HS-5 (cell line): ENCODE data around the gene PRPH2.
A peak's percentile ranks its signal among the peaks of the same experiment; 100 is the strongest.

ENCODE experiments used
- DNase-seq: peaks from one replicate; pipeline ENCODE4 v3.0.0-alpha.2; 2012; ENCODE audit warnings: low read depth

PRPH2 gene

GRCh38 chr6:42722497-42722896 lies at the start of gene PRPH2:
TSS of gene PRPH2 (minus strand) at chr6:42722597. CDS start at chr6:42722334, 263 bp downstream.
- no peak for DNase-seq

DNA sequence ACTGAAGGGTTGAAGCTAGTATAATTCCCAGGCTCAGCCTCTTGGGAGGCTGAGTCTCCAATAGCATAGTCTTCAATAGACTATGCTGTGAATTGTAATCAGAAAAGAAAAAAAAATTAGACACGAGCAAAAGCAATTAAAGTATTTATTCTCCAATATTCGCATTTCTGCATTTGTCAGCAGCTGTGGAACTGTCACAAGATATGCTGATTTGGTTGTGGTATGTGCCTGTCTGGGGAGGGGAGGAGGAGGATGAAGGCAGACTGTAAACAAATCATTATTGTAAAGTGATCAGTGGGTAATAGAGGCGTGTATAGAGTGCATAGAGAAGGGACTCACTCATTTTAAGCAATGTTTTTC lies 49.3 kb upstream of the PRPH2 start:
- DNase-seq = no peak

- DNase-seq = no peak
These were observed 47.4 kb upstream of the PRPH2 start for GRCh38 chr6:42769836-42770235.

DNA sequence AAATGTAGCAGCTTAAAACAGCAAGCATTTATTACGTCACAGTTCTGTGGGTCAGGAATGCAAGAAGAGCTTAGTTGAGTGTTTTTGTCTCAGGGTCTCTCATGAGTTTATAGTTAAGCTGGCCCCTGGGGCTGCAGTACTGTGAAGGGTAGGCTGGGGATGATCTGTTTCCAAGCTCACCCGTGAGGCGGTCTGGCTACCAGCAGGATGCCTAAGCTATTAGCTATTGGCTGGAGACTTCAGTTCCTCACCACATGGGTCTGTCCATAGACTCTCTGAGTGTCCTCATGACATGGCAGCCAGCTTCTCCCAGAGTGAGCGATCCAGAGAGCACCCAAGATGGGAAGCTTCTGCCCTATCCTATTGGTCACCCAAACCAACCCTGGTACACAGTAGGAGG lies 46.7 kb upstream of the PRPH2 start:
- no peak for DNase-seq

- DNase-seq = peak; percentile 86
These were observed 43.8 kb upstream of the PRPH2 start for GRCh38 chr6:42766163-42766670.

DNA sequence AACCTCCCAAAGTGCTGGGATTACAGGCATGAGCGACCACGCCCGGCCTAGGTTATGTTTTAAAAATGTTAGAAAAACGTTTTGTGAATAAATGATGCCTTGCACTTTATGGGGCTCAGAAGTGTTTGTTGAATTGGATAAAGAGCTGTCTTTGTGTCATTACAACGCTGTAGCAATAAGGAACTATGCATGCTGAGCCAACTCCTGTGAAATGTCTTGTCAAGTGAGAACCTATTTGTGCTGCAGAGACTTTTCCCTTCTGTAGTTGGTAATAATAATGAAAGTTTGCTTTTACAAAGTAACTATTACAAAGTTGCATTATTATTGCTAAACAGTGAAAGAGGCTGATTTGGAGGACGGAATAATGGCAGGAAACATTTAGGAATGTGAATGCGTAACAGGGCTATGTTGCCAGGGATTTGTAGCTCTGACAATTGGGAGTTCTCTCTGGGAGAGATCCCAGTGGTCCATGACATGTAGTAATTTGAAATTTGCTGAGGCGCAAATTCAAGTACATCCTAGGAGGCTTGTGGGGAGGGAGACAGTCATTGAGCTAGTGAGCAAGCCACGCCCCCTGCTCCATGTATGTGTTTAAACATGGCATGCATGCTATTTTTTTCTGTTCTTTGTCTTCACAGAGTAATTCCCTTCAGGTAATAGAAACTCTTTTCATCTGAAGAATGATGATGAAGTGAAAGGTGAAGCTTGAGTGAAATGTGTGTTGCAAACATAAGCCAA lies 42.7 kb upstream of the PRPH2 start:
- no peak for DNase-seq

GRCh38 chr6:42762950-42763349 lies 40.6 kb upstream of the PRPH2 start:
- no peak for DNase-seq

DNA sequence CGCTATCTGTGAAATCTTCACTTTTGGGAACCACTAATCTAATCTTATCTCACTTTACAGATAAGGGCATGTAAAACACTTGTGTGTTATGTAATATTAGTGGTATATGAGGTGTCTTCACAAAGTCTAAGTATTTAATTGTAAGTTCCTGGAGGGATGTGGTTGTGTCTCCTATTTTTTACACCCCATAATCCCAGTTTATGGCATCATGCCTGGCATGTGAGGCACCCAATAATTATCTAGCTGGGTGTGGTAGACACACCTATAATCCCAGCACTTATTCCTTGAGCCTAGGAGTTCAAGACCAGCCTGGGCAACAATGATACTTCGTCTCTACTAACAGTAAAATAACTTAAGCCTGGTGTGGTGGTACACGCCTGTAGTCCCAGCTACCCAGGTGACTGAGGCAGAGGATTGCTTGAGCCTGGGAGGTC lies 40.0 kb upstream of the PRPH2 start:
- DNase-seq = no peak

- DNase-seq = no peak
These were observed 39.1 kb upstream of the PRPH2 start for GRCh38 chr6:42761287-42762067.

GRCh38 chr6:42758756-42759430 lies 36.5 kb upstream of the PRPH2 start:
- no peak for DNase-seq

DNA sequence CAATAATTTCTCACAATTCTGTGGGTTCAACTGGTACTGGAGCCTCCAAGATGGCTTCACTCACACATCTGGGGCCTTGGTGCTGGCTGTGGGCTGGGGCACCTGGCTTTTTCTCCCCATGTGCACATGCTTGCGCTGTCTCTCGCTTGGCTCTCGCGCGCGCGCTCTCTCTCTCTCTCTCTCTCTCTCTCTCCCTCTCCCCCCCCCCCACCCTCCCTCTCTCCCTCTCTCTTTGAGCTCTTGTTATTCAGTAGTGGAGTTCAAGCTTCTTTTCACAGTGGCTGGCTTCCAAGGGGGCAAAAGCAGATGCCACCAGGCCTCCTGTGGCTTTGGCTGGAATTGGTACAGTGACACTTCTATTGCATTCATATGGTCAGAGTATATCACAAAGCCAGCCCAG lies 34.3 kb upstream of the PRPH2 start:
- DNase-seq = no peak

DNA sequence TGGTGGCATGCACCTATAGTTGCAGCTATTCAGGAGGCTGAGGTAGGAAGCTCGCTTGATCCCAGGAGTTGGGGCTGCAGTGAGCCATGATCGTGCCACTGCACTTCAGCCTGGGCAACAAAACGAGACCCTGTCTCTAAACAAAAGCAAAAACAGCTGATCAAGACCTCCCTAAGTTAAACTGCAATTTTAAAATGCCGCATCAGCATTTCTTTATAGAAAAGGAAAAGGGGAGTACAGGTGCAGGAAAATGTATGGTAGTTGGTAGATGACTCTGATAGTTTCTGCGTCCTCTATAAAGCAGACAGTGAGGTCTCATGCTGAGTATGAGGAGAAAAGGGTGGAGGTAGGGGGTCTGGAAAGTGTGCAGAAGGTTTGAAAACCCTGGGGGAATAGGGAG lies 32.4 kb upstream of the PRPH2 start:
- no peak for DNase-seq

GRCh38 chr6:42751055-42751454 lies 28.7 kb upstream of the PRPH2 start:
- DNase-seq = no peak

- DNase-seq = no peak
These were observed 26.0 kb upstream of the PRPH2 start for GRCh38 chr6:42748203-42748898.

DNA sequence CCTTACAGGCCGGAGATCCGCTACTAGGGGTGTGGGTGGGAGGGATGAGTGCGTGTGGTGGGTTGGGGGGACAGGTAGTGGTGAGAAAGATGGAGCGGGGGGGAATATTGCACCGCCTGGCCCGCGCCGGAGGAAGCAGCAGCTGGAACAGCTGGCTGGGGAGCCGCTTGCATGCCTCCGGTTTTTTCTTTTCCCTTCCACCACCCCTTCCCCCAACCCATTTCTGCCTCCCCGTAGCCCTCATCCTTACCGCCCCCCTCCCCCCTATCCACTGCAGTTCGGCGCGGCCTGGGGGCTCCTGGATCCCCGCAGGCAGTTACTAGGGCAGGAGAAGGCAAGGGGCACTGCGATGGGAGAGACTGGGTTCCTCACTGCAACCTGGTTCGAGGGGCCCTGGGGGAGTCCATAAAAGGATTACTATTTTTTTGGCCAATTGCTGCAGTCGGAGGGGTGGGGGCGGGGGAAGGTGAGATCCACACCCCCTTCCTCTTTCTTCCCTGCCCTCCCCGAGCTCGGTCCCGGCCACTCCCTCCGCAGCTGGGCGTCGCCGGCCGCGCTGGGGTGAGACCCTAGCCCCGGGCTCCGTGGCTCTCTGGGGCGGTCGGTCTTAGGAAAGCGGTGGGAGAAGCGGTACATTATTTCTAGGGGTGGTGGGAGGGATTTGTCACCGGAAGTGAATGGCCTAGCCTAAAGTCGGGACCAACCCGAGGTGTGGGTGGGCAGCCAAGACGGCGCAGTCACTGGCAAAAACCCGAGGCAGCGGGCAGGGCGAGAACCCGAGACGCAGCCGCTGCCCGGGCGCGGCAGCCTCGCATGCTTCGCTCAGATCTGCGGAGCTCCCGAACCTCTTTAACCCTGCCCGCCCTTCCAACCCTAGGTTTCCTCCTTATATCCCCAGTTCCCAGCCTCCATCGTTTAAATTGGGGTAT lies 24.3 kb upstream of the PRPH2 start:
- peak; percentile 70 for DNase-seq

DNA sequence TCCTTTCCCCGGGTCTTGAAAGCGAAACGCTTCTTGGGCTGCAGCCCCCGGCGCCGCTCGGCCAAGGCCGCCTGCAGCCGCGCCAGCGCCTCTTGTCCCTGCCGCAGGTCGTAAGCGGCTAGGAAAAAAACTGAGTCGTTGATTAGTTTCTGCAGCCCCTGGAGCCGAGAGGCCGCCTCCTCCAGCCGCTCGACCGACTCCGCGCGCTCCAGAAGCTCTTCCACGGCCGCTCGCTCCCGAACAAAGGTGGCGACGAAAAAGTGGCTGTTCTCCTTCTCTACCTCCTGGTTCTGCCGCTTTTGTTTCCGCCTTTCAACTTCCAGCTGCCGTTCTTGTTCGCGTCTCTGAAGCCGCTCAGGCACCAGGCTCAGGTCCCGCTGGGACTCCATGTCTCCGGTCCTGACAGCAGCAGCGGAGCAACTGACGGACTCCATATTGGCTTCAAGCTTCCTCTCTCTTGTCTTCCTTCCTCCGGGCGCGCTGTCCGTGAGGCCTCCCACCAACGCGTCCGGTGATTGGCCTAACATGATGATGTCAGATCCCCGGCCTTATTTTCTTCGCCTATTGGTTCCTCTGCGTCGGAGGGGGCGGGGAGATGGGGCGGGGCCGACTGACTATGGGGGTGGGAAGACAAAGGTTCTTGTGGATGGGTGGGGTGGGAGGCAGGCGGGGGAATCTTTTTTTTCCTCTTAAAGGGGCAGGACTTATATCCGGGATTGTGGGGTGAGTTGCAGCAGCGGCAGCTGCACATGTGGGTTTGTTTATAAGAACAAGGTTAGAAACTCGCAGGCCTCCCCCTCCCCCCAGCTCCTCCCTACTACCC lies 23.5 kb upstream of the PRPH2 start, which contains the start of gene TBCC:
TSS of gene TBCC (minus strand) at position 464 of the 823 bp plus-strand sequence. CDS start at position 434, 30 bp downstream.
- peak; percentile 82 for DNase-seq

GRCh38 chr6:42745083-42745639 lies 22.8 kb upstream of the PRPH2 start:
- no peak for DNase-seq

- no peak for DNase-seq
These were observed 22.0 kb upstream of the PRPH2 start for GRCh38 chr6:42744351-42744893.
